Suppressor macrophage (primary cell): ENCODE data around the gene PNP.

Experiments
- DNase-seq, 4 experiments: peaks; one replicate each; pipeline ENCODE4 v3.0.0-alpha.2; 2020 to 2022

Gene PNP

DNA sequence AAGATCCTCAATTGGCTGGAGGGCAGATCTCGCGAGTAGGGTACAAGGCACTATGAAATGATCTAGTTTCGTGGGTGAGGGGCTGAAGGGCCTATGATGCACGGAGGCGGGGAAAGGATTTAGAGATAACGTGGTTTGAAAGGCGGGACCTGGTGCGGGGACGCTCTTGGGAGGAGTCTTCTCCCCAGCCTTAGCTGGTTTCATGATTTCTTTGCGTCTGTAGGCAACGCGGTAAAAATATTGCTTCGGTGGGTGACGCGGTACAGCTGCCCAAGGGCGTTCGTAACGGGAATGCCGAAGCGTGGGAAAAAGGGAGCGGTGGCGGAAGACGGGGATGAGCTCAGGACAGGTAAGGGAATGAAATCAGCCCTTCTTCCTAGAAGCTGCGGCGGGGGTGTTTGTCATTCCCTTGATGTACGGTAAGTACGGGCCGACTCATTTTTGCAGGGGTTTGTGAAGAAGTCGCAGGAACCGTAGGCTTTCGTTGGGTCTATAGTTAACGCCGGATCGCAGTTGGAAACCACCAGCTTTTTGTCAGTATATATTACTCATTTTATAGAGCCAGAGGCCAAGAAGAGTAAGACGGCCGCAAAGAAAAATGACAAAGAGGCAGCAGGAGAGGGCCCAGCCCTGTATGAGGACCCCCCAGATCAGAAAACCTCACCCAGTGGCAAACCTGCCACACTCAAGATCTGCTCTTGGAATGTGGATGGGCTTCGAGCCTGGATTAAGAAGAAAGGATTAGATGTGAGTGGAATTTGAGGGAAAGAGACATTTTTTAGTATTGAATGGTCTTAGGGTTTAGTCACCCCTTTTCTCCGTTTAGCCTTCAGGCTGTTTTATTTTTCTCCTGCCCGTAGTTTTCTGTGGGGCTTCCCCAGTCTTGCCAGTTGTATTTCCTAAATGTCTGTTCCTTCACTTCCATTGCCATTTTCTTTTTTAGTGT, 13.6 kb upstream of the PNP start:
- peak; percentile 81 to 90 (median 88) for DNase-seq

DNA sequence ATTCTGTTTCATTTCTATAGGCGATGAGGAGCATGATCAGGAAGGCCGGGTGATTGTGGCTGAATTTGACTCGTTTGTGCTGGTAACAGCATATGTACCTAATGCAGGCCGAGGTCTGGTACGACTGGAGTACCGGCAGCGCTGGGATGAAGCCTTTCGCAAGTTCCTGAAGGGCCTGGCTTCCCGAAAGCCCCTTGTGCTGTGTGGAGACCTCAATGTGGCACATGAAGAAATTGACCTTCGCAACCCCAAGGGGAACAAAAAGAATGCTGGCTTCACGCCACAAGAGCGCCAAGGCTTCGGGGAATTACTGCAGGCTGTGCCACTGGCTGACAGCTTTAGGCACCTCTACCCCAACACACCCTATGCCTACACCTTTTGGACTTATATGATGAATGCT, 12.2 kb upstream of the PNP start:
- peak; percentile 24 to 64 (median 56) for DNase-seq

DNA sequence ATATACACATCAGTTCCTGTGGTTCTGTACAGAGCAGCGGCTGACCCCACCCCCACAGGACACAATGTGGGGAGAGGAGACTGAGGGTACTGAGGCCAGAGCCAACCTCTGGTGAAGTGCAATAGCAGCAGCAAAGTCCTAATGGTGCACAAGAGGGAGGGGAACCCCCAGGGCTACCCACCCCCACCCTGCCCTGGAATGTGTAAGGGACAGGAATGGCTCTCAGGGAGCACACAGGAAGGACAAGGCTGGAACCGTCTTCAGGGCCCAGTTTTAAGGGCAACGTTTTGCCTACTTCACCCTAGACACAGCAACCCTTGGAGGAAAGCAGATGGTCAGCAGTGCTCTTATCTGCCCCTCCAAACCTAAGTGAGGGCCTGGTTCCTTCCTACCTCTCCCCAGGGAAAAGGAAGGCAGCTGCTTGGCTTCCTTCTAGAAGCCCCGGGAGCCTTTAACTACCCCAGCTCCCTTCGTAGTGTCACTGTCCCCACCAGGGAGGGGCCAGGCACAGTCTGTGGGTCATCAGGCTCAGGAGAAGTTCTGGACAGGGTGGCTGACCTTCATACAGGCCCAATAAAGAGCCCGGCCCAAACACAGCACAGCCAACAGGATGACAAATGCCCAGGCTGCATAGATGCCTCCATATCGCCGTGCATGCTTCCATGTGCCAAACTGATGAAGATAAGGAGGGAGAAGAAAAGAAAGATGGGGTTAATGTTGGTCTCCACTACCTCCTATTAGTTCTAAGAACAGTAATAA, 11.0 kb upstream of the PNP start:
- no peak for DNase-seq

DNA sequence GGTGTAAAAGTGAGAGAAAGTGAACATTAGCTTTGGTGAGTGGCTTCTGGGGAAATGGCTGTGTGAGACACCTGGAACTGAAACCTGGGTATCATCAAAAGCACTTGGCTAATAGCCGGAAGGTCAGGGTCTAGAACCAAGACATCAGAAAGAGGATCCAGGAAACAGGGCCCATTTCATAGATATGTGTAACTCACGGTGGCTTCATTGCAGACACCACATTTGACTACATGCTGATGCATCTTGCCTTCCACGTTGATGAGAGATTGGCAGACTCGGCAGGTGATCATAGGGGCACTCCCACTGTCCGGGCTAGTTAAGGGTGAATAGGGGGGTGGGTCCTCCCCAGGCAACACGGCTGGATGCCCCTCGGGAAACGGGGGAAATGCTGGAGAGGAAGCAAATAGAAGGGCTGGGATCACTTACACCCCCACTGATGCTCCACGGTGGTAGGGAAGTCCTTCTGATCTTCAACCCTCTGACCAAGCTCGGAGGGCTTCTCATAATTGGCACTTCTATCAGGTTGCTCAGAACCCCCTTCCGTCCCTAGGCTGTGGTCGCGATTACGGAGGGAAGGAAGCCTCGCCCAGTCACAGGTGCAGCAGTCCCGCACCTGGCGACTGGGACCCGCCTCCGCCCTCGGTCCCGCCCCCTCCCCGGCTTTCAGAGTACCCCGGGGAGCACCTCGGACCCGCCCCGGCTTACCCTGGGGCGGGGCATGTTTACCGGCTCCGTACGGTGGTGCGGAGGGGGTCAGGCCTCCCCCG, 8.6 kb upstream of the PNP start:
- DNase-seq = peak in 1 of 4 experiments; percentile 33

DNA sequence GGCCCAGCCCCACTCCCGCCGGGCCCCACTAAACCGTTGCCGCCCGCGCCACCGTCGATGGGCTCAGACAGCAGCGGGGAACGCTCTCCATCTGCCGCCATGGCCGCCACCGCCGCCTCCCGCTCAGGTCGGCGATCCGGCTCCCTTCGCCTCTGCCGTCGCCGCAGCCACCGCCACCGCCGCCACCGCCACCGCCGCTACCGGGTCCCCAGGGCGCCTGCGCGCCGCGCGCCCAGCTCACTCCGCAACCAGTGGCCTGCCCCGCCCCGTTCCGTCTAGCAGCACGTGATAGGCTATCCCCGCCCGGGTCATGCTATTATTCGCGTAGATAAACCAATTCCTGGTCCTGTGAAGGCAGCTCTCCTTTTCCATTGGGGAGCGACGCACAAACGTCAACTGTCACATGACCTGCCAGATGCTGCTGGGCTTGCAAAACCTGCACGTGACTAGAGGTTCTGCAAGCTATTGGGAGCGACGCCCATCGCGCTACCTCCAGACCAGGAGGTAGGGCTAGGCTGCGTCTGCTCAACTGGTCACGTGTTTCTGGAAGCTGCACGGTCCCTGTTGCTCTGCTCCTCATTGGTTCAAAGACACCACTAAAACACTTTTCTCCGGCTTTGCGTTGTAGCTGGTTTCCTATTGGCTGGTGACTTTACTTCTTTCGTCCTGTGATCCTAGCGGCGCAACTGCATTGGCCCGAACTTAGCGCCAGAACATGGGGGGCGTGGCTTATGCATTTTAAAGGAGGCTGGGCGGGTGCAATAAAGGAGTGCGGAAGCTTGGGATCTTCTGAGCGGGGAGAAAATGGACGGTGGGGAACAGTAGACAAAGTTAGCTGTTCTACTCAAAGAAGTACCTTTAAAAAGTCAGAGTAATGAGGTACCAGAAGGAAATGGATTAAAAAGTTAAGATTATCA, 7.7 kb upstream of the PNP start, which contains the start of gene PIP4P1:
TSS of gene PIP4P1 (minus strand) at position 210 of the 917 bp plus-strand sequence. CDS start at position 101, 109 bp downstream.
- DNase-seq = peak; percentile 99 to 100 (median 99)

DNA sequence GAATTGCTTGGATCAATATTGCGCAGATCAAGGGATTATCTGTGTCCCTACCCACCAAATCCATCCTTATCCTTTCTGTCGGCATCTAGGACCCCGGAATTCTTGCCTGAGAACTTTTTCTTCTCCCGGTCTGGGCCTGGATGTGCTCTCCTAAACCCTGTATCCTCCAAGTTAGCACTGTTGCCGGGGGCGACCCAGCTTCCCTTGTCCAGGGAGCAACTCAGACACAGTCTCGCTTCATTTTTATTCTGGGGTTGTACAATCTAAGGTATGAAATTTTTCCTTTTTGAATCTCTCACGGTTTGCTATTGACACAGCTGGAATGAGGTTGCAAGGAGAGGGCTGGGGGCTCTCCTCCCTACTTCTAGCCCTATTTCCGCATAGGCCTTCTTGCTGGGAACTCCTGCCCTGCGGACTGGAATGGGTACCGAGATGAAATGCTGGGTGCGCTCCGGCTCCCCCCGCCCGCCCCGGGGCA, 403 bp upstream of the PNP start:
- peak in 2 of 4 experiments; percentile 19 to 56 for DNase-seq

DNA sequence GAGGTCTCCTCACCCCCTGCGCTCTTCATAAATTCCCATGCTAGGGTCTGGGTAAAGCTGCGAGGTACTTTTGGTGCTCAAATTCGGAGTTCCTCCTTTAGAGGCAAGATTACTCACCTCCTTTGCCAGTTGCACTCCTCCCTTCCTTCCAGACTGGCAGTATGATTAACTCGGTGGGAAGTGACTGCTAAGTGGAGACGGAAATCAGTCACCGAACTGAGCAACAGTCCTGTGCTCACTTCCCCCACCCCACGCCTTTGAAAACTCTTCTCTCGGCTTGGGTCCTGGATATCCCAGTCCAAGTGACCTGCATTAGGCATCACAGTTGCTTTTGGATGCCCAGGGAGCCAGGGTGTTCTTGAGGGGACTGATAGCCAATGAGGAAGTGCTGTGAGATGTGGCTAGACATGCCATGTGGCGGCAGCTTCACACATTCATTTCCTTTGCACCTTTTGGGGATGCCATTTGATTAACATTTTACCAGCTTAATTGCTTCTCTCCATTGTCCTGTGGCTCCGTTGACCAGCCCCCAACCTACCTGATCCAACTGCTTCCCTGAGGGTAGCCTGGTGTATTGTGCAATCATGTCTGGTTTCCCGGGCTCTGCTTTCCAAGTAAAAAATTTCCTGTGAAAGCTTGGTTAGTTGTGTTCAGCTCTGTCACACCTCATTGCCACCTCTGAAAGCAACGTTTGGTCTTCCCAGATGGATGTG, 840 bp downstream of the PNP start:
- DNase-seq = peak; percentile 82 to 95 (median 86)

DNA sequence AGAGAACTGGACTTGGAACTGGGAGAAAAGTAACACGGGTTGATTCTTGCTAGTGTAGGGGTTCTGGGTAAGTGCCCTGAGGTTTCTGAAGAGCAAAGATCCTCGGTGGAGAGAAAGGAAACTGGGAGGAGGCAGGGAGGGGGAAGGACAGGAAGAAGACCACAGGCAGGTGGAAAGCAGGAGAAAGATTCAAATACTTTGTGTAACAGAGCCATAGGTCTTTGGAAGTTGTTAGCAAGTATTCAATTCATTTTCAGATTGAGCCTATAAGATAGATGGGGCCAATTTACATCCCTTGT, 1.3 kb downstream of the PNP start:
- peak in 1 of 4 experiments; percentile 12 for DNase-seq

DNA sequence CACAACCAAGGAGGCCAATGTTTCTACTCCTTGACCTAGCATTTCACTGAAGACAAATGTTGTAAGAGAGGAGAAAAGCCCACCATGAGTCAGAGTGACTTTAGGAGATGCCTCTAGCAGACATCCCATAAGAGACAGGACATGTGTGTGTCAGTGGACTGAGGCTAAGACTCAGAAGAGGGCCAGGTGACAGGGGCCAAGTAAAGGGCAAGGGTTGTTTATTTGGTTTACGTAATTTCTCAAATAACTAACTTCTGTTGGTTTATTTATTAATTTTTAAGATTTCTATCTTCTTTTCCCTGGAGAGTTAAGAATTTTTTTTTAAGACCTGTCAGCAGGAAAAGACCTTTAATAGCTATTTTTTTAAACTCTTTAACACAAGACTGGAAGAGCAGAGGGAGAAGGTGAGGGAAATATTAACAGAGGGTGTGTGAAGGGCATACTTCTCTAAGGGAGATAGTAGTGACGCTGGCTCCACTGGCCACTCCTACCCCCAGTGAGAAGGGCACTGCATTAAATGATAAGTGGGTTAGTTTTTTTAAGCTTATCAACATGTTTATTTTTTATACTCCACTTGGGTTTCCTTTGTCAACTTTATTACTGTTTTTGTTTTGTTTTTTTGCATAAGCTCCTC, 3.4 kb downstream of the PNP start:
- no peak for DNase-seq

DNA sequence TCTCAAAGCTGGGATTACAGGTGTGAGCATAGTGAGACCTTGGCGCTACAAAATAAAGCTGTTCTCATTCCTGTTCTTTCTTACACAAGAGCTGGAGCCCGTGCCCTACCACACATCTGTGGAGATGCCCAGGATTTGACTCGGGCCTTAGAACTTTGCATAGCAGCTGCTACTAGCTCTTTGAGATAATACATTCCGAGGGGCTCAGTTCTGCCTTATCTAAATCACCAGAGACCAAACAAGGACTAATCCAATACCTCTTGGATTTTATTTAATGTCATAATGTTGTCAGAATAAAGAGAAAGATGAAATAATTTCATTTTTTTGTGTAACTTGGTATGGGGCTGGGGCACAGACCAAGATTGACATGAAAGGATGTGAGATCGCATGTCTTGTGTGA, 7.6 kb downstream of the PNP start:
- DNase-seq = no peak

DNA sequence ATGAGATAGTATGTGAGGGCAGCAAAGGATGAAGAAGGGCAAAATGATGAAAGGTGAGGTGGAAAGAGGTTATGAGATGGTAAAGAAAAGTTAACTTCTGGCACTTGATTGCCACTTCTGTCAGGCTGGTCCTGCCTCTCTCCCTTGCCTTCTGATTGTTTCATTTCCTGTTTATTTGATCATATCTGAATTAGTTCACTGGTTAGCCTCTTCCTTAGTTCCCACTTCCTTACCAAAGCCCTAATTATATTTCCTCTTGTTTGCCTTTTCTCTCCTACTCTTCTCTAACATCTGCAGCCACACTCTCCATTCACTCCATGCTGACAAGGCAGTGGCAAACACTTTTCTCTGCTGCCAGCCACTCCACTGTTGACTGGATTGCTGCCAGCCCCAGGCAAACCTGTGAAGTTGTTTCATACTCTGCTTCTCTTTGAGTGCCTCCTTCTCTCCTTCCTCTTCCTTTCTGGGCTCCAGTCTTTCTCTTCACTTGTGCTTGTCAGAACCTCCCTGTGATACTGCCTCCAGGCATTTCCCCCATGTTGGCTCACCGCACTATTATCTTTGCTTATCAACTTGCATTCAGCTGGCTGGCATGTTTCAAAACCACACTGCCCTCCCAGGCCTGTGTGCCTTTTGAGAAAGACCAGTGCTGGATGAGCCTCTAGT, 8.1 kb downstream of the PNP start:
- peak in 3 of 4 experiments; percentile 37 to 65 (median 53) for DNase-seq

DNA sequence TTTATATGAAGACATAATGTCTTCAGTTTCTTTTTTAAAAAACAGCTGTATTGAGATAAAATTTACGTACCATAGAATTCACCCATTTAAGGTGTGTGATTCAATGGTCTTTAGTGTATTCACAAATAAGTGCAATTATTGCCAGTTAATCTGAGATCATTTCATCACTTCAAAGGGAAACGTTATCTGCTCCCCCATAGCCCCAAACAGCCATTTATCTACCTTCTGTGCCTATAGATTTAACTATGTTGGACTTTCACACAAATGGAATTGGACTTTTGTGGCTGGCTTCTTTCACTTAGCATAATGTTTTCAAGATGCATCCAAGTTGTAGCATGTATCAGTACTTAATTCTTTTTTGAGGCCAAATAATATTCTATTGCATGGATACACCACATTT, 9.7 kb downstream of the PNP start:
- no peak for DNase-seq

DNA sequence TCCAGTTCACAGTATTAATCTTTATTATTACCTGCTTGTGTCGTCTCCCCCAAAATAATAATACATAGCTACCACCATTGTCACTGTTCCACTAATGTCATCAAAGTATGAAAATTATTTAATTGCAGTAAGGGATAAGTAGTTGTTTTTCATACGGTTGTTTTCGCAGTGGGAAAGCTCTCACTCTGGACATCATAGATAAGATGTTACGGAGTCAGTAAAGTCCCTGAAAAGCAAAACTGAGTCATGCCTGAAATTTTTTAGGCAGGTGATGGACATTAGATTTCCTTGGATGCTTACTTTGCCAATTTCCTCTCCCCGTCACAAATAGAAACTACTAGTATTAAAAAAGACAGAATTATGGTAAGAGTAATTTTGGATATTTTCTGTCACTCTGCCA, 13.2 kb downstream of the PNP start:
- DNase-seq = no peak

DNA sequence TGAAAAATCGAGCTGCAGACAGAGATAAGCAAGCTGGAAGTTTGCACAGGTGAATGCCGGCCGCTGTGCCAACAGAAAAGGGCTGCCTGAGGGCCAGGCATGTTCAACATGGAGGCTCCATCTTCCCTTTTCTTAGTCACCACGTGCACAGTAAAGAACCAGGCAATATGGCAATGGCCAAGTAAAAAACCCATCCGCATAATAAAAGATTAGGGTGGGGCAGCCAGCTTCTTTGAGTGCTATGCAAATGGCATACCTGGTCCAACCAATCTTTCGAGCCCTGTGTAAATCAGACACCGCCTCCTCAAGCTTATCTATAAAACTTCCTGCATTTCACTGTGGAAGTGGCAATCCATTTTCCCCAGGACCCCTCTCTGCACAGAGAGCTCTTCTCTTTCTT, 16.7 kb downstream of the PNP start:
- DNase-seq = no peak

DNA sequence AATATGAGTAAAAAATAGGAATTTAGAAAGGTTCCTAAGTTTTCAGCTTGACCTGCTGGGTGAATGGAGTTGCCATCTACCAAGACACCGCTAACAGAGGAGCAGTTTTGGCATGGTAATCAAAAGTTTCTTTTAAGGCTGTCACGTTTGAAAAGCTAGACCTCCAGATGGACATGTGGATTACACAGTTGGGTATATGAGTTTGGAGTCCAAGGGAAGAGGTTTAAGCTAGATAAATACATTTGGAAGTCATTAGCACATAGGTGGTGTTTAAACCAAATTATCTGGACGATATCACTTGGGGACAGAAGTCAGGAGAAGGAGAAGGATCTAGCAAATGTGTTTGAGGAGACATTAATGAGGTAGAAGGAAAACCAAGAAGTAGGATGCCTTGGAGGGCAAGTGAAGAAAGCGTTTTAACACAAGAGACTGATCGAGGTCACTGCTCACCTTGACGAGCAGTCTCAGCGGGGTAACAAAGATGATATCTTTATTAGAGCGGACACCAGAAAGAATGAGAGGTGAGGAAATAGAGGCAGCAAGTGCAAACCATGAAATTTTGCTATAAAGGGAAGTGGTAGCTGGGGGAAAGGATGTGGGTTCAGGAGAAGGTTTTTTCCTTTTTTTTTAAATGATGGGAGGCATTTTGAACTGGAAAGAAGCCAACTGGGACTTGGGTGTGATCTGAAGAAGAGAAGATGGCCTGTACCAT, 17.6 kb downstream of the PNP start:
- DNase-seq = peak in 3 of 4 experiments; percentile 26 to 65 (median 41)

DNA sequence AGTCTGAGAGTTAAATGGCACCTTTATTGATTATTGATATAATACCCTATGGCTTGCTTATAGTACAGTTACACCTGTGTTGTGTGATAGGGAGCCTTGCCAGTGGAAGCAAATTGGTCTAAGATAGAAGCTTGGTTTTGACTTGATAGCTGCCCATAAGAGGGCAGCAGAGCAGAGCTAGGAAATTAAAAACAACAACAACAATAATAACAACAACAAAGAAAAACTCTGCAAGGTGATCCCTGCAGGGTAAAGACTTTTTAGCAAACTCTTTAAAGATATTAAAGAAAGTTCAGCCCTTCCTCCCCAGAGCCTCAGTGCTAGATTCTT, 18.2 kb downstream of the PNP start:
- no peak for DNase-seq

DNA sequence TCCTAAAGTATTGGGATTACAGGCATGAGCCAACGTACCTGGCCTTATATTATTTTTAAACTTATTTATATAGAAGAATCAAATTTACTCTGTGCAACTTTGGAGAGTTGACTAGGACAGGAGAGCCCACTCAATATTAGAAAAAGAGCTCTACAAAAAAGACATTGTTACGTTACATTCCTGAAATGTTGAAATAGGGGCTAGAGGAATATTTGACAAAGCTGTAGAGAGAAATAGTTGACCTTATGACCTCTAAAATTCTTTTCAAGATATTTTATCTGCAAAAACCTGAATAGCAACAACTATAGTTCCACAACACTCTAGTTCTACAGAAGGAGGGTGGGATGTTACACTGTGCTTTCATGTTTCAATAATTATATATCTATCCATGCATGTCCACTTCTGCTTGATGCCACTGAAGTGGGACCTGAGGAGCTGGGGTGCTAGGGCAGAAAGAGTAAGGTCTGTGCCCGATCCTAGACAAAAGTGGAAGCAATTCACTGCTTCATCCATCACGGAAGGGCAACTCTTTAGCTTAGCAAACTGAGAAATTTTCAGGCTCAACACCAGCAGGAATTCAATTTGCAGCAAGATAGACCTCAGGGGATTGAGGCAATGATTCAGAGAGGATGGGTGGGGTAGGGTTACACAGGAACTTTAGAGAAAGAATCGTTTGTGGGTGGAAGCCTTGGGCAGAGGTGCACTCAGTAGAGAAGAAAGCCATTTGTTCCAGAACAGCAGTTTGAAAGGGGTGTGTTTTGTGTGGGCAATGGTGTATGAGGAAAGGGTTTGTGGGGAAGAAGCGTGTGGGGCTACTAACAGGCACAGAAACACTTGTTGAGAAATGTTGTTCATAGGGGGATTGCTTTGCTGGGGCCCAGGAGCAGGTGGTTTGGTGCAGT, 20.1 kb downstream of the PNP start:
- DNase-seq = peak; percentile 21 to 59 (median 55)

DNA sequence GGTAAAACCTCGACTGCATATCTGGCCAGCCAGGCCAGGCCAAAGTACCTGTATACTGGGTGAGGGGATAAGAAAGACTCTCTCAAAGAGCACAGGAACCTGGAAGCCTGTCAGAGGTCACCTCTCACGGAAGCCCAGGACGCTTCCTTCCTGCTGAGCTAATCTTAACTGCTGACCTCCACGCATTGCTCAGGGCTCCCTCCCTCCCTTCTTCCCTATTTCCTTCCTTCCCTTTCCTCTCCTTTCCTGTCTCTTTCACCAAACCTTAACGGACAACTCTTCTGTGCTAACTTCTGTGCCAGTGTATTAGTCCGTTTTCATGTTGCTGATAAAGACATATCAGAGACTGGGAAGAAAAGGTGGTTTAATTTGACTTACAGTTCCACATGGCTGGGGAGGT, 21.4 kb downstream of the PNP start:
- peak in 1 of 4 experiments; percentile 10 for DNase-seq
